H1 (cell line): ENCODE measurements around the gene POLDIP2. TPM values are rescaled to one million over a fixed set of nuclear protein-coding genes. Genes with fewer than 3 reads are reported as not detected.

Experiments used
- microRNA-seq, 2 experiments: library from miRNA; unstranded; fragments of <30 nt; microRNA quantifications; one replicate each; pipeline versions ENCODE4 to v1.2.0, GENCODE V29; 2016 to 2020; ENCODE audit warnings: borderline microRNAs expressed in 2 of 2, borderline number of aligned reads in 2 of 2, borderline replicate concordance in 1 of 2
- polyA plus RNA-seq, 7 experiments: library from polyadenylated mRNA; depleted of rRNA in 3 of 7; stranded (reverse) in 5 of 7; unstranded in 2 of 7; fragments of >200 nt in 5 of 7; fragments of 200-250 nt in 2 of 7; gene quantifications; 1 replicate in 5 of 7; 2 replicates in 1 of 7; 4 replicates in 1 of 7; pipeline versions ENCODE4 v1.2.1 to v1.2.3, GENCODE V29; 2011 to 2013; ENCODE audit warnings: missing spikeins in 2 of 7, mixed read lengths in 2 of 7
- total RNA-seq: library from RNA; stranded (reverse); fragmentation: NEBNext Ultra II Directional; extraction: Animal tissue kit (Norgen Biotek cat#: 25700); gene quantifications from 2 replicates; pipeline ENCODE4 v1.2.1, GENCODE V29; 2021

Gene POLDIP2
- total and polyA plus RNA-seq, 2 of the 8 experiments (the other 6 are each of a cell fraction or from before 2014, with no cell fraction given) = 74.0 to 76.1 TPM

Small RNAs within 50 kb of the gene (microRNA-seq; reads per million reads assigned to microRNA genes)
- gene MIR4723 = 0 to 0.20 reads per million in 2 experiments

Other genes starting within 250 kb of the POLDIP2 start
- 130 and 136 TPM in 2 replicates for gene TMEM97, start 38.3 kb downstream of the POLDIP2 start, total RNA-seq
- 70.0 and 126 TPM in 2 replicates for gene TMEM97, start 38.3 kb downstream of the POLDIP2 start, polyA plus RNA-seq (2011; rRNA removed)
- gene IFT20, start 22.1 kb downstream of the POLDIP2 start, total RNA-seq = 19.3 and 21.0 TPM in 2 replicates
- gene IFT20, start 22.1 kb downstream of the POLDIP2 start, polyA plus RNA-seq (2011; rRNA removed) = 9.0 and 11.7 TPM in 2 replicates
- 19.5 and 22.8 TPM in 2 replicates for gene TNFAIP1, start 21.8 kb downstream of the POLDIP2 start, total RNA-seq
- gene TNFAIP1, start 21.8 kb downstream of the POLDIP2 start, polyA plus RNA-seq (2011; rRNA removed) = 16.9 and 19.9 TPM in 2 replicates
- not detected in 2 replicates for gene SEBOX, start 7.7 kb upstream of the POLDIP2 start, total RNA-seq
- gene SEBOX, start 7.7 kb upstream of the POLDIP2 start, polyA plus RNA-seq (2011; rRNA removed) = not detected in 2 replicates
- gene VTN, start 12.8 kb upstream of the POLDIP2 start, total RNA-seq = not detected in 2 replicates
- 0.18 and 0.38 TPM in 2 replicates for gene VTN, start 12.8 kb upstream of the POLDIP2 start, polyA plus RNA-seq (2011; rRNA removed)
- gene SARM1, start 14.2 kb upstream of the POLDIP2 start, total RNA-seq = 6.5 and 9.2 TPM in 2 replicates
- gene SARM1, start 14.2 kb upstream of the POLDIP2 start, polyA plus RNA-seq (2011; rRNA removed) = 5.8 and 6.1 TPM in 2 replicates
- gene SLC46A1, start 48.7 kb upstream of the POLDIP2 start, total RNA-seq = 7.1 and 8.7 TPM in 2 replicates
- gene SLC46A1, start 48.7 kb upstream of the POLDIP2 start, polyA plus RNA-seq (2011; rRNA removed) = 5.3 and 5.9 TPM in 2 replicates
- gene SLC13A2, start 116.1 kb upstream of the POLDIP2 start, total RNA-seq = not detected in 2 replicates
- gene SLC13A2, start 116.1 kb upstream of the POLDIP2 start, polyA plus RNA-seq (2011; rRNA removed) = not detected in 2 replicates
- gene FOXN1, start 148.8 kb upstream of the POLDIP2 start, total RNA-seq = not detected in 2 replicates
- not detected in 2 replicates for gene FOXN1, start 148.8 kb upstream of the POLDIP2 start, polyA plus RNA-seq (2011; rRNA removed)
- 43.5 and 44.1 TPM in 2 replicates for gene UNC119, start 195.1 kb upstream of the POLDIP2 start, total RNA-seq
- 94.4 and 122 TPM in 2 replicates for gene UNC119, start 195.1 kb upstream of the POLDIP2 start, polyA plus RNA-seq (2011; rRNA removed)
- 47.4 and 50.6 TPM in 2 replicates for gene PIGS, start 214.0 kb upstream of the POLDIP2 start, total RNA-seq
- 44.3 and 72.7 TPM in 2 replicates for gene PIGS, start 214.0 kb upstream of the POLDIP2 start, polyA plus RNA-seq (2011; rRNA removed)
- 51.3 and 51.6 TPM in 2 replicates for gene ALDOC, start 219.4 kb upstream of the POLDIP2 start, total RNA-seq
- gene ALDOC, start 219.4 kb upstream of the POLDIP2 start, polyA plus RNA-seq (2011; rRNA removed) = 103 and 134 TPM in 2 replicates
- gene SPAG5, start 241.5 kb upstream of the POLDIP2 start, total RNA-seq = 115 and 129 TPM in 2 replicates
- 51.7 and 57.1 TPM in 2 replicates for gene SPAG5, start 241.5 kb upstream of the POLDIP2 start, polyA plus RNA-seq (2011; rRNA removed)